GM12864 (cell line): ENCODE measurements around the gene PDIA6.

Source experiments
- DNase-seq: peaks from one replicate; pipeline ENCODE4 v3.0.0-alpha.2; 2011; ENCODE audit warnings: low read depth
- H3K4me3 ChIP-seq: 2 replicates; pipeline ENCODE4 v1.5.1; 2011; ENCODE audit warnings: mild to moderate bottlenecking, low read depth, low read length, control low read depth
- CTCF ChIP-seq: IDR thresholded peaks from 2 replicates; pipeline ENCODE4 v1.5.1; 2011; ENCODE audit warnings: low read depth, mild to moderate bottlenecking, moderate library complexity, low read length, control low read depth, inconsistent platforms; ENCODE audit errors: missing control alignments

Gene PDIA6

GRCh38 chr2:10763461-10763800 is 49.2 kb downstream of the PDIA6 start:
- no peak for TF ChIP-seq CTCF
- H3K4me3 ChIP-seq, result no peak overlapping the region
- DNase-seq, result no peak

GRCh38 chr2:10762651-10763460 is 49.7 kb downstream of the PDIA6 start:
- TF ChIP-seq CTCF, result no peak
- no peak for DNase-seq
- H3K4me3 ChIP-seq, result no peak overlapping the region

- DNase-seq, result no peak
- TF ChIP-seq CTCF, result no peak
- H3K4me3 ChIP-seq, result no peak overlapping the region
These were observed 51.0 kb downstream of the PDIA6 start for GRCh38 chr2:10761591-10761990.

GRCh38 chr2:10760794-10761504 is 51.6 kb downstream of the PDIA6 start:
- no peak for TF ChIP-seq CTCF
- DNase-seq, result no peak

GRCh38 chr2:10759151-10759714 is 53.4 kb downstream of the PDIA6 start:
- no peak for DNase-seq
- no peak overlapping the region for H3K4me3 ChIP-seq
- TF ChIP-seq CTCF, result no peak

More at GRCh38 chr2:10760794-10761504, 51.6 kb downstream of the PDIA6 start:
- no peak overlapping the region for H3K4me3 ChIP-seq

- no peak for DNase-seq
- H3K4me3 ChIP-seq, result no peak overlapping the region
- TF ChIP-seq CTCF, result no peak
These were observed 54.7 kb downstream of the PDIA6 start for GRCh38 chr2:10757814-10758286.
